Forelimb muscle (tissue), 1 donor: ENCODE results near the gene RFWD3. TPM values are rescaled to one million over a fixed set of nuclear protein-coding genes. Genes with fewer than 3 reads are reported as not detected.
"Not testable (repeated sequence)": the region's sequence is repeated elsewhere in the genome, so short reads cannot be mapped to it uniquely, and the experiment has no call there.

ENCODE experiments used
- DNase-seq: peaks from one replicate; pipeline ENCODE4 v3.0.0-alpha.2; 2013; ENCODE audit warnings: low read depth
- polyA plus RNA-seq: library from polyadenylated mRNA; unstranded; fragments of 120-200 nt; gene quantifications from one replicate; pipeline ENCODE4 v1.2.1, GENCODE V29; 2013; ENCODE audit not compliant: insufficient read length

The RFWD3 gene
- 9.1 TPM for polyA plus RNA-seq

GRCh38 chr16:74666425-74667254, at the start of gene RFWD3:
TSS of gene RFWD3 (minus strand) at chr16:74666877. CDS start at chr16:74661449, 5,428 bp downstream.
- DNase-seq = peak; percentile 98

- DNase-seq = no peak
These were observed 49.7 kb upstream of the RFWD3 start for GRCh38 chr16:74716355-74716754.

- no peak for DNase-seq
These were observed 47.2 kb upstream of the RFWD3 start for GRCh38 chr16:74713876-74714275.

GRCh38 chr16:74713325-74713724, 46.6 kb upstream of the RFWD3 start:
- DNase-seq = no peak

GRCh38 chr16:74711938-74712337, 45.3 kb upstream of the RFWD3 start:
- no peak for DNase-seq

- no peak for DNase-seq
These were observed 43.7 kb upstream of the RFWD3 start for GRCh38 chr16:74710401-74710800.

- peak; percentile 49 for DNase-seq
These were observed 42.8 kb upstream of the RFWD3 start for GRCh38 chr16:74709441-74709877.

- DNase-seq = no peak
These were observed 34.0 kb upstream of the RFWD3 start, which contains the start of gene MLKL for GRCh38 chr16:74700438-74701225. TSS of gene MLKL (minus strand) at chr16:74700862. CDS start at chr16:74695757, 5,105 bp downstream.

GRCh38 chr16:74700116-74700437, 33.4 kb upstream of the RFWD3 start:
- DNase-seq = no peak

GRCh38 chr16:74699666-74700065, 33.0 kb upstream of the RFWD3 start:
- DNase-seq = no peak

- no peak for DNase-seq
These were observed 31.5 kb upstream of the RFWD3 start for GRCh38 chr16:74698222-74698621.

GRCh38 chr16:74695450-74696422, 29.1 kb upstream of the RFWD3 start:
- DNase-seq = peak; percentile 77

GRCh38 chr16:74691093-74691855, 24.6 kb upstream of the RFWD3 start:
- DNase-seq = no peak

GRCh38 chr16:74682556-74682955, 15.9 kb upstream of the RFWD3 start:
- no peak for DNase-seq

GRCh38 chr16:74680681-74681080, 14.0 kb upstream of the RFWD3 start:
- no peak for DNase-seq

- no peak for DNase-seq
These were observed 13.3 kb upstream of the RFWD3 start for GRCh38 chr16:74679983-74680382.

- no peak for DNase-seq
These were observed 11.2 kb upstream of the RFWD3 start for GRCh38 chr16:74677868-74678267.

- no peak for DNase-seq
These were observed 7.2 kb upstream of the RFWD3 start for GRCh38 chr16:74673876-74674275.

GRCh38 chr16:74668877-74669276, 2.2 kb upstream of the RFWD3 start:
- DNase-seq = not testable (repeated sequence)

- no peak for DNase-seq
These were observed 601 bp upstream of the RFWD3 start for GRCh38 chr16:74667255-74667700.

- DNase-seq = no peak
These were observed 661 bp downstream of the RFWD3 start for GRCh38 chr16:74666010-74666421.
